HL-60 (cell line): Measurements from ENCODE around the gene NUCB1.

Source experiments
- GABPA ChIP-seq: IDR thresholded peaks from 2 replicates; pipeline ENCODE4 v1.6.1; 2012; ENCODE audit warnings: low read depth
- POLR2AphosphoS5 ChIP-seq: IDR thresholded peaks from 2 replicates; pipeline ENCODE4 v1.6.1; 2012; ENCODE audit warnings: low read depth
- SPI1 ChIP-seq: IDR thresholded peaks from 2 replicates; pipeline ENCODE4 v1.6.1; 2012; ENCODE audit warnings: low read depth, mild to moderate bottlenecking, borderline replicate concordance
- TF ChIP-seq, protein P1 (sequence below): IDR thresholded peaks from one replicate; pipeline ENCODE4 v1.5.1; 2011; ENCODE audit warnings: low read length, control low read depth, inconsistent platforms; ENCODE audit not compliant: insufficient read depth
- TF ChIP-seq, protein P2 (sequence below): IDR thresholded peaks from 2 replicates; pipeline ENCODE4 v1.6.1; 2012; ENCODE audit warnings: low read depth; ENCODE audit not compliant: insufficient replicate concordance

DNA sequence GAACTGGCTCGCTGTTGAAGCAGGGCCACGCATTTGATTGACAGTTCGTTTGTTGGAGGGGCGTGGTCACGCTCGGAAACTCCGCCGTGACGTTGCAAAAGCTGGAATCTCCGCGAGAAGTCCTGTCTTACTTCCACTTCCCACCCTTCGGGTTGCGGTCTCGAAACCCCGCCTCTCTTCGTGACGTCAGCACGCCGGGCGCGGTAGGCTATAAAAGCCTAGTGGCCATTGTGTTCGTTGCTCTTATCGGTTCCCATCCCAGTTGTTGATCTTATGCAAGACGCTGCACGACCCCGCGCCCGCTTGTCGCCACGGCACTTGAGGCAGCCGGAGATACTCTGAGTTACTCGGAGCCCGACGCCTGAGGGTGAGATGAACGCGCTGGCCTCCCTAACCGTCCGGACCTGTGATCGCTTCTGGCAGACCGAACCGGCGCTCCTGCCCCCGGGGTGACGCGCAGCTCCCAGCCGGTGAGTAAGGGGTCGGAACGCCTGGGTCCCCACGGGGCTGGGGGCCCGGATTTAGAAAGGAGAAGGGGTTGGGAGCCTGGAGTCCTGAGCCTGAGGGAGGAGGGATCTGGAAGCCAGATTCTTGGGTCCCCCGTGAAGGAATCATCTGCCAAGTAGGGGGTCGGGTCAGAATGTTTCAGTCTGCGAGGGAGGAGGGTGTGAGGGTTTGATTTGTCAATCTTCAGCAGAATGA, 27.8 kb upstream of the NUCB1 start, which contains the start of gene PPP1R15A:
- TF ChIP-seq, protein P1, sequence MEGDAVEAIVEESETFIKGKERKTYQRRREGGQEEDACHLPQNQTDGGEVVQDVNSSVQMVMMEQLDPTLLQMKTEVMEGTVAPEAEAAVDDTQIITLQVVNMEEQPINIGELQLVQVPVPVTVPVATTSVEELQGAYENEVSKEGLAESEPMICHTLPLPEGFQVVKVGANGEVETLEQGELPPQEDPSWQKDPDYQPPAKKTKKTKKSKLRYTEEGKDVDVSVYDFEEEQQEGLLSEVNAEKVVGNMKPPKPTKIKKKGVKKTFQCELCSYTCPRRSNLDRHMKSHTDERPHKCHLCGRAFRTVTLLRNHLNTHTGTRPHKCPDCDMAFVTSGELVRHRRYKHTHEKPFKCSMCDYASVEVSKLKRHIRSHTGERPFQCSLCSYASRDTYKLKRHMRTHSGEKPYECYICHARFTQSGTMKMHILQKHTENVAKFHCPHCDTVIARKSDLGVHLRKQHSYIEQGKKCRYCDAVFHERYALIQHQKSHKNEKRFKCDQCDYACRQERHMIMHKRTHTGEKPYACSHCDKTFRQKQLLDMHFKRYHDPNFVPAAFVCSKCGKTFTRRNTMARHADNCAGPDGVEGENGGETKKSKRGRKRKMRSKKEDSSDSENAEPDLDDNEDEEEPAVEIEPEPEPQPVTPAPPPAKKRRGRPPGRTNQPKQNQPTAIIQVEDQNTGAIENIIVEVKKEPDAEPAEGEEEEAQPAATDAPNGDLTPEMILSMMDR = no peak
- TF ChIP-seq POLR2AphosphoS5 = peak; percentile 99
- TF ChIP-seq, protein P2, sequence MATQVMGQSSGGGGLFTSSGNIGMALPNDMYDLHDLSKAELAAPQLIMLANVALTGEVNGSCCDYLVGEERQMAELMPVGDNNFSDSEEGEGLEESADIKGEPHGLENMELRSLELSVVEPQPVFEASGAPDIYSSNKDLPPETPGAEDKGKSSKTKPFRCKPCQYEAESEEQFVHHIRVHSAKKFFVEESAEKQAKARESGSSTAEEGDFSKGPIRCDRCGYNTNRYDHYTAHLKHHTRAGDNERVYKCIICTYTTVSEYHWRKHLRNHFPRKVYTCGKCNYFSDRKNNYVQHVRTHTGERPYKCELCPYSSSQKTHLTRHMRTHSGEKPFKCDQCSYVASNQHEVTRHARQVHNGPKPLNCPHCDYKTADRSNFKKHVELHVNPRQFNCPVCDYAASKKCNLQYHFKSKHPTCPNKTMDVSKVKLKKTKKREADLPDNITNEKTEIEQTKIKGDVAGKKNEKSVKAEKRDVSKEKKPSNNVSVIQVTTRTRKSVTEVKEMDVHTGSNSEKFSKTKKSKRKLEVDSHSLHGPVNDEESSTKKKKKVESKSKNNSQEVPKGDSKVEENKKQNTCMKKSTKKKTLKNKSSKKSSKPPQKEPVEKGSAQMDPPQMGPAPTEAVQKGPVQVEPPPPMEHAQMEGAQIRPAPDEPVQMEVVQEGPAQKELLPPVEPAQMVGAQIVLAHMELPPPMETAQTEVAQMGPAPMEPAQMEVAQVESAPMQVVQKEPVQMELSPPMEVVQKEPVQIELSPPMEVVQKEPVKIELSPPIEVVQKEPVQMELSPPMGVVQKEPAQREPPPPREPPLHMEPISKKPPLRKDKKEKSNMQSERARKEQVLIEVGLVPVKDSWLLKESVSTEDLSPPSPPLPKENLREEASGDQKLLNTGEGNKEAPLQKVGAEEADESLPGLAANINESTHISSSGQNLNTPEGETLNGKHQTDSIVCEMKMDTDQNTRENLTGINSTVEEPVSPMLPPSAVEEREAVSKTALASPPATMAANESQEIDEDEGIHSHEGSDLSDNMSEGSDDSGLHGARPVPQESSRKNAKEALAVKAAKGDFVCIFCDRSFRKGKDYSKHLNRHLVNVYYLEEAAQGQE = peak; percentile 58
- no peak for TF ChIP-seq GABPA
- TF ChIP-seq SPI1 = peak; percentile 78
